Mesodermal cell (in vitro differentiated cells): ENCODE measurements around the gene PITRM1.
"Not testable (repeated sequence)": the region's sequence is repeated elsewhere in the genome, so short reads cannot be mapped to it uniquely, and the experiment has no call there.

Experiments used
- H3K27ac ChIP-seq: 2 replicates; pipeline ENCODE4 v1.7.0; 2013; ENCODE audit warnings: mild to moderate bottlenecking, low read depth, low read length, moderate library complexity; ENCODE audit not compliant: severe bottlenecking
- H3K36me3 ChIP-seq: 2 replicates; pipeline ENCODE4 v1.7.1; 2013; ENCODE audit warnings: mild to moderate bottlenecking, low read length, moderate library complexity; ENCODE audit not compliant: control insufficient read depth, insufficient read depth
- H3K4me1 ChIP-seq: one replicate; pipeline ENCODE4 v1.7.1; 2013; ENCODE audit warnings: mild to moderate bottlenecking, low read length; ENCODE audit not compliant: insufficient read depth, control insufficient read depth, poor library complexity, severe bottlenecking
- H3K4me3 ChIP-seq: 2 replicates; pipeline ENCODE4 v1.7.0; 2013; ENCODE audit warnings: low read length, control low read depth, mild to moderate bottlenecking; ENCODE audit not compliant: insufficient read depth, poor library complexity, severe bottlenecking; ENCODE audit errors: extremely low read depth
- H3K9me3 ChIP-seq: 2 replicates; pipeline ENCODE4 v1.7.1; 2013; ENCODE audit warnings: mild to moderate bottlenecking, low read length, moderate library complexity; ENCODE audit not compliant: control insufficient read depth
- WGBS, 2 experiments: methylation state at CpG; one replicate each; pipeline ENCODE4 v1.1.5; 2013; ENCODE audit warnings: missing lambda C conversion rate in 2 of 2; ENCODE audit not compliant: insufficient coverage in 2 of 2; 5-methylcytosine and 5-hydroxymethylcytosine counted together

The PITRM1 gene

GRCh38 chr10:3196958-3197347 lies 24.4 kb upstream of the PITRM1 start:
- Histone ChIP-seq H3K9me3 (no peaks in the 10 kb centered on the region), H3K4me1 (peaks cover 23% of the 10 kb centered on the region), H3K27ac (peak overlapping the region; percentile 85), H3K4me3 (no peak overlapping the region), H3K36me3 (no peaks in the 10 kb centered on the region)
- WGBS, 2 experiments, result 64 to 75% methylated on average over 7 to 12 of the region's 12 CpGs

- Histone ChIP-seq H3K9me3 (no peaks in the 10 kb centered on the region), H3K36me3 (no peaks in the 10 kb centered on the region), H3K4me1 (peaks cover 23% of the 10 kb centered on the region), H3K4me3 (no peak overlapping the region), H3K27ac (no peak overlapping the region)
- WGBS, 2 experiments, result 82 to 97% methylated on average over 7 to 8 of the region's 10 CpGs
Observed at GRCh38 chr10:3196482-3196881, 23.9 kb upstream of the PITRM1 start.

GRCh38 chr10:3195726-3196125 lies 23.1 kb upstream of the PITRM1 start:
- H3K9me3 ChIP-seq, result no peaks in the 10 kb centered on the region
- WGBS, 2 experiments, result 92 to 93% methylated on average over 7 of the region's 9 CpGs
- peaks cover 23% of the 10 kb centered on the region for H3K4me1 ChIP-seq
- H3K27ac ChIP-seq, result no peak overlapping the region
- no peaks in the 10 kb centered on the region for H3K36me3 ChIP-seq
- no peak overlapping the region for H3K4me3 ChIP-seq

- no peak overlapping the region for H3K4me3 ChIP-seq
- H3K36me3 ChIP-seq, result no peaks in the 10 kb centered on the region
- WGBS, 2 experiments, result 92 to 95% methylated on average over 7 to 8 of the region's 11 CpGs
- H3K9me3 ChIP-seq, result no peaks in the 10 kb centered on the region
- peaks cover 23% of the 10 kb centered on the region for H3K4me1 ChIP-seq
- no peak overlapping the region for H3K27ac ChIP-seq
Observed at GRCh38 chr10:3195286-3195685, 22.7 kb upstream of the PITRM1 start.

GRCh38 chr10:3194871-3195270 lies 22.3 kb upstream of the PITRM1 start:
- Histone ChIP-seq H3K27ac (no peak overlapping the region), H3K4me3 (no peak overlapping the region), H3K36me3 (no peaks in the 10 kb centered on the region), H3K4me1 (peaks cover 23% of the 10 kb centered on the region), H3K9me3 (no peaks in the 10 kb centered on the region)
- 89 to 93% methylated on average over 4 of the region's 4 CpGs for WGBS, 2 experiments

GRCh38 chr10:3193751-3194150 lies 21.2 kb upstream of the PITRM1 start:
- H3K4me1 ChIP-seq, result peaks cover 23% of the 10 kb centered on the region
- no peaks in the 10 kb centered on the region for H3K9me3 ChIP-seq
- no peaks in the 10 kb centered on the region for H3K36me3 ChIP-seq
- no peak overlapping the region for H3K4me3 ChIP-seq
- H3K27ac ChIP-seq, result no peak overlapping the region
- 86 to 100% methylated on average over 4 of the region's 6 CpGs for WGBS, 2 experiments

- no peak overlapping the region for H3K4me3 ChIP-seq
- no peak overlapping the region for H3K27ac ChIP-seq
- H3K9me3 ChIP-seq, result no peaks in the 10 kb centered on the region
- 82 to 83% methylated on average over 9 to 11 of the region's 19 CpGs for WGBS, 2 experiments
- peaks cover 18% of the 10 kb centered on the region for H3K4me1 ChIP-seq
- H3K36me3 ChIP-seq, result no peaks in the 10 kb centered on the region
Observed at GRCh38 chr10:3192856-3193635, 20.5 kb upstream of the PITRM1 start.

- 93 to 95% methylated on average over 2 of the region's 3 CpGs for WGBS, 2 experiments
Observed at GRCh38 chr10:3190817-3191216, 18.2 kb upstream of the PITRM1 start.

GRCh38 chr10:3187229-3187628 lies 14.6 kb upstream of the PITRM1 start:
- H3K4me1 ChIP-seq, H3K36me3 ChIP-seq, H3K4me3 ChIP-seq, H3K27ac ChIP-seq, H3K9me3 ChIP-seq: not testable (repeated sequence)
- WGBS, 2 experiments, result 82% methylated on average over 3 of the region's 3 CpGs; no CpG with 5 or more reads in 1 of the 2 experiments

More at GRCh38 chr10:3190817-3191216, 18.2 kb upstream of the PITRM1 start:
- Histone ChIP-seq H3K9me3 (no peaks in the 10 kb centered on the region), H3K36me3 (no peaks in the 10 kb centered on the region), H3K27ac (no peak overlapping the region), H3K4me1 (peaks cover 4% of the 10 kb centered on the region), H3K4me3 (no peak overlapping the region)

GRCh38 chr10:3186368-3186767 lies 13.8 kb upstream of the PITRM1 start:
- H3K36me3 ChIP-seq, result no peaks in the 10 kb centered on the region
- H3K4me3 ChIP-seq, result no peak overlapping the region
- 96 to 100% methylated on average over 4 to 5 of the region's 6 CpGs for WGBS, 2 experiments
- H3K4me1 ChIP-seq, result no peaks in the 10 kb centered on the region
- no peak overlapping the region for H3K27ac ChIP-seq
- H3K9me3 ChIP-seq, result no peaks in the 10 kb centered on the region

GRCh38 chr10:3185386-3185785 lies 12.8 kb upstream of the PITRM1 start:
- H3K27ac ChIP-seq, result no peak overlapping the region
- no peaks in the 10 kb centered on the region for H3K9me3 ChIP-seq
- no peak overlapping the region for H3K4me3 ChIP-seq
- WGBS, 2 experiments, result 92 to 99% methylated on average over 4 to 6 of the region's 6 CpGs
- H3K36me3 ChIP-seq, result no peaks in the 10 kb centered on the region
- no peaks in the 10 kb centered on the region for H3K4me1 ChIP-seq
